DMS53 treated with DMSO at 0.1 percent for 48 hours (cell line): ENCODE results near the gene ANKFY1.

Source experiments
- DNase-seq: peaks from one replicate; lab custom pipeline; 2025; ENCODE audit not compliant: unreplicated experiment; lab: John Stamatoyannopoulos, UW

The ANKFY1 gene

GRCh38 chr17:4263282-4264215 is at the start of gene ANKFY1:
ANKFY1 (minus strand) TSS chr17:4263979; CDS start chr17:4263941, 38 bp downstream.
- DNase-seq: peak; percentile 48

GRCh38 chr17:4310354-4311060 is 46.7 kb upstream of the ANKFY1 start:
- DNase-seq: no peak

- no peak for DNase-seq
These were observed 46.1 kb upstream of the ANKFY1 start for GRCh38 chr17:4309897-4310296.

- DNase-seq: no peak
These were observed 43.6 kb upstream of the ANKFY1 start for GRCh38 chr17:4307179-4307930.

GRCh38 chr17:4305224-4305623 is 41.4 kb upstream of the ANKFY1 start:
- no peak for DNase-seq

GRCh38 chr17:4304417-4305027 is 40.7 kb upstream of the ANKFY1 start:
- peak; percentile 16 for DNase-seq

GRCh38 chr17:4301066-4301465 is 37.3 kb upstream of the ANKFY1 start:
- no peak for DNase-seq

- no peak for DNase-seq
These were observed 33.6 kb upstream of the ANKFY1 start for GRCh38 chr17:4297351-4297750.

GRCh38 chr17:4295686-4296085 is 31.9 kb upstream of the ANKFY1 start:
- no peak for DNase-seq

- no peak for DNase-seq
These were observed 29.8 kb upstream of the ANKFY1 start for GRCh38 chr17:4293572-4293971.

- DNase-seq: no peak
These were observed 23.9 kb upstream of the ANKFY1 start for GRCh38 chr17:4287710-4288109.

- DNase-seq: no peak
These were observed 12.7 kb upstream of the ANKFY1 start for GRCh38 chr17:4276514-4276913.

- no peak for DNase-seq
These were observed 9.2 kb upstream of the ANKFY1 start for GRCh38 chr17:4272972-4273368.

GRCh38 chr17:4272213-4272971 is 8.6 kb upstream of the ANKFY1 start:
- DNase-seq: no peak

GRCh38 chr17:4270736-4271135 is 7.0 kb upstream of the ANKFY1 start:
- no peak for DNase-seq

GRCh38 chr17:4269915-4270314 is 6.1 kb upstream of the ANKFY1 start:
- no peak for DNase-seq

- no peak for DNase-seq
These were observed 3.6 kb upstream of the ANKFY1 start for GRCh38 chr17:4267402-4267801.

GRCh38 chr17:4266550-4266949 is 2.8 kb upstream of the ANKFY1 start:
- no peak for DNase-seq

GRCh38 chr17:4262703-4263102 is 1.1 kb downstream of the ANKFY1 start:
- no peak for DNase-seq

GRCh38 chr17:4261452-4261851 is 2.3 kb downstream of the ANKFY1 start:
- no peak for DNase-seq
